ENCODE measurements around the gene CELSR1.

DNA sequence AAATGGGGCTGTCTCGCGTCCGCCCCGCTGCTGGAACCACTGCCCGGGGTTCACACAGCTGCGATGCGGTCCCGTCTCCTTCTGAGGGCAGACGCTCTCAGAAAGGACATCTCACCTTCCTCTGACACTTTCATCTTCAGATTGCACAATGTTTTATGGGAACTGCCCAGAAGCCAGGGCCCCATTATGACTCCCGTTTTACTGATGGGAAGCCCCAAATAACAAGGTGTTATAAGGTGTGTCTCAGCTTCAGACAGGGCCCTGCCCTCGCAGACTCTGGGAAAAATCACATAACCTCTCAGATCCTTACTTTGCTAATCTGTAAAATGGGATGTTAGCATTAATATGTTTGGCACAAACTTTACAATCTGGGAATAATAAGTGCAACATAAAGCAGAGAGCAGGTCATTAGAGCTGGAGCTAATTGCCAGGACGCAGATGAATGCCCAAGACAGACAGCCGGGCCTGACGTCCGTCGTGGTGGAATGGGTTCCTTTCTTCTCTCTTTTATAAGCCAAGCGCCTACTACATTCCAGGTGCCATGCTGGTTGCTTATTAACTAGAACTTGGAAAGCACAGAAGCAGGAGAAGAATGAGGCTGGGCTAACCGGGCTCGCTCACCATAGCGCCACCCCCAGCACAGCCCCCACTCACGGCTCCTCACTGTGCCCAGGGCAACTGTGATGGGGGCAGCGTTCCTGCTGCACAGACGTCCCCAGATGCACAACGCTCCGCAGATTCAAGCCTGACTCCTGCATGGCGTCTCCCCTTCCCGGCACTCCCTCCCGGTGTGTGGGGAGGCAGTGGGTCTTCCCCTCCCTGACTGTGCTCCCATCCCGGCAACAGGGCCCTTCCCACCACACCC lies 158.1 kb downstream of the CELSR1 start:
- TF ChIP-seq, protein P1, sequence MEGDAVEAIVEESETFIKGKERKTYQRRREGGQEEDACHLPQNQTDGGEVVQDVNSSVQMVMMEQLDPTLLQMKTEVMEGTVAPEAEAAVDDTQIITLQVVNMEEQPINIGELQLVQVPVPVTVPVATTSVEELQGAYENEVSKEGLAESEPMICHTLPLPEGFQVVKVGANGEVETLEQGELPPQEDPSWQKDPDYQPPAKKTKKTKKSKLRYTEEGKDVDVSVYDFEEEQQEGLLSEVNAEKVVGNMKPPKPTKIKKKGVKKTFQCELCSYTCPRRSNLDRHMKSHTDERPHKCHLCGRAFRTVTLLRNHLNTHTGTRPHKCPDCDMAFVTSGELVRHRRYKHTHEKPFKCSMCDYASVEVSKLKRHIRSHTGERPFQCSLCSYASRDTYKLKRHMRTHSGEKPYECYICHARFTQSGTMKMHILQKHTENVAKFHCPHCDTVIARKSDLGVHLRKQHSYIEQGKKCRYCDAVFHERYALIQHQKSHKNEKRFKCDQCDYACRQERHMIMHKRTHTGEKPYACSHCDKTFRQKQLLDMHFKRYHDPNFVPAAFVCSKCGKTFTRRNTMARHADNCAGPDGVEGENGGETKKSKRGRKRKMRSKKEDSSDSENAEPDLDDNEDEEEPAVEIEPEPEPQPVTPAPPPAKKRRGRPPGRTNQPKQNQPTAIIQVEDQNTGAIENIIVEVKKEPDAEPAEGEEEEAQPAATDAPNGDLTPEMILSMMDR (IDR thresholded peaks at IDR 0.05) = no peak
- TF ChIP-seq POLR2A (IDR thresholded peaks at IDR 0.05) (no peak), EP300 (IDR thresholded peaks at IDR 0.05) (no peak)

All from ovary (tissue), 3 donors.